HG03558 (cell line): Measurements from ENCODE around the gene MPP2.
"Not testable (repeated sequence)": the region's sequence is repeated elsewhere in the genome, so short reads cannot be mapped to it uniquely, and the experiment has no call there.

ENCODE experiments used
- ATAC-seq: cut with Tn5 transposase; IDR thresholded peaks from one replicate; pipeline ENCODE4 v1.9.1; 2021; ENCODE audit warnings: moderate number of reproducible peaks; ENCODE audit not compliant: unreplicated experiment; ENCODE audit errors: extremely low read depth

The MPP2 gene

GRCh38 chr17:43907425-43907981 is at the start of gene MPP2:
Gene MPP2 (minus strand): TSS chr17:43907536. CDS start chr17:43904460, 3,076 bp downstream.
- ATAC-seq: no peak

GRCh38 chr17:43956222-43956621 is 48.9 kb upstream of the MPP2 start:
- ATAC-seq: no peak

- ATAC-seq: no peak
These were observed 46.4 kb upstream of the MPP2 start, which contains the start of gene PYY for GRCh38 chr17:43953746-43954145. Gene PYY (minus strand): TSS chr17:43953940. CDS start chr17:43953483, 457 bp downstream.

- no peak for ATAC-seq
These were observed 45.7 kb upstream of the MPP2 start for GRCh38 chr17:43952724-43953666.

GRCh38 chr17:43952351-43952723 is 45.0 kb upstream of the MPP2 start:
- ATAC-seq: no peak

- no peak for ATAC-seq
These were observed 44.4 kb upstream of the MPP2 start for GRCh38 chr17:43951750-43952149.

- no peak for ATAC-seq
These were observed 43.2 kb upstream of the MPP2 start for GRCh38 chr17:43950554-43950953.

GRCh38 chr17:43949781-43950180 is 42.4 kb upstream of the MPP2 start:
- no peak for ATAC-seq

- no peak for ATAC-seq
These were observed 39.4 kb upstream of the MPP2 start for GRCh38 chr17:43946781-43947180.

- no peak for ATAC-seq
These were observed 37.9 kb upstream of the MPP2 start for GRCh38 chr17:43945074-43945829.

- ATAC-seq: no peak
These were observed 34.8 kb upstream of the MPP2 start, which contains the start of gene PPY for GRCh38 chr17:43942051-43942685. Gene PPY (minus strand): TSS chr17:43942476. CDS start chr17:43941654, 822 bp downstream.

GRCh38 chr17:43940630-43941029 is 33.3 kb upstream of the MPP2 start:
- ATAC-seq: no peak

GRCh38 chr17:43939886-43940285 is 32.5 kb upstream of the MPP2 start:
- ATAC-seq: no peak

GRCh38 chr17:43939452-43939851 is 32.1 kb upstream of the MPP2 start:
- not testable (repeated sequence) for ATAC-seq

- no peak for ATAC-seq
These were observed 31.5 kb upstream of the MPP2 start for GRCh38 chr17:43938838-43939182.

GRCh38 chr17:43936434-43936833 is 29.1 kb upstream of the MPP2 start:
- ATAC-seq: no peak

- ATAC-seq: no peak
These were observed 28.6 kb upstream of the MPP2 start for GRCh38 chr17:43935926-43936261.

GRCh38 chr17:43935204-43935925 is 28.0 kb upstream of the MPP2 start:
- ATAC-seq: no peak

- ATAC-seq: no peak
These were observed 25.6 kb upstream of the MPP2 start for GRCh38 chr17:43932923-43933322.

GRCh38 chr17:43932357-43932756 is 25.0 kb upstream of the MPP2 start:
- ATAC-seq: no peak
